GM19240 (cell line): ENCODE data around the gene NCOA1.
"Not testable (repeated sequence)": the region's sequence is repeated elsewhere in the genome, so short reads cannot be mapped to it uniquely, and the experiment has no call there.

ENCODE experiments used
- DNase-seq: peaks from one replicate; pipeline ENCODE4 v3.0.0; 2011; ENCODE audit warnings: low spot score; ENCODE audit not compliant: insufficient read length

Gene NCOA1

DNA sequence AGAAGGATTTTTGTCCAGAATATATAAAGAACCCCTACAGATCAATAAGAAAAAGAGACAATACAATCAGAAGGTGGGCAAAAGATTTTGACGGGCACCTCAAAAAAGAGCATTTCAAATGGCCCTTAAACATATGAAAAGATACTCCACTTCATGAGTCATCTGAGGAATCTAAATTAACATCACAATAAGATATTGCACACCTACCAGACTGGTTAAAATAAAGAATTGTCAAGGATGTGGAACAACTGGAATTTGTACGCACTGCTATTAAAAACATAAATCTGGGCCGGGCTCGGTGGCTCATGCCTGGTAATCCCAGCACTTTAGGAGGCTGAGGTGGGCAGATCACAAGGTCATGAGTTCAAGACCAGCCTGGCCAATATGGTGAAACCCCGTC is 17.0 kb upstream of the NCOA1 start:
- no peak for DNase-seq

DNA sequence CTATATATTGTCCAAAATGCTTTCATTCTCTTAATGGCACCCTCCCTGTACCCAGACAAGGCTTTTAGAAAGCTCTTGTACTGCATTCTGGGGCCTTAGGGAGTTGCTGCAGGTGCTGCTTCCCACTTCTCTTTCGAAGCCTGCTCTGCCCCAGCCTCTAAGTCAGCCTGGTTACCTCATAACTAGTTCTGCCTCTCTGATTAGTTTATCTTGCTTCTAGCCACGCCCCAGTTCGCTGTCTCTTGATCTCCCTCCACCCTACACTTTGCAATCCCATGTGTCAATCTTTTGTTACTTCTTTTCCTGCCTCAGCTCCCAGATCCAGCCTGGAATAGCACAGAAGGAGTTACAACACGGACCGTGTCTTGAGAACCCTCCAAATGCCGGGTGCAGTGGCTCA is 13.8 kb upstream of the NCOA1 start:
- no peak for DNase-seq

DNA sequence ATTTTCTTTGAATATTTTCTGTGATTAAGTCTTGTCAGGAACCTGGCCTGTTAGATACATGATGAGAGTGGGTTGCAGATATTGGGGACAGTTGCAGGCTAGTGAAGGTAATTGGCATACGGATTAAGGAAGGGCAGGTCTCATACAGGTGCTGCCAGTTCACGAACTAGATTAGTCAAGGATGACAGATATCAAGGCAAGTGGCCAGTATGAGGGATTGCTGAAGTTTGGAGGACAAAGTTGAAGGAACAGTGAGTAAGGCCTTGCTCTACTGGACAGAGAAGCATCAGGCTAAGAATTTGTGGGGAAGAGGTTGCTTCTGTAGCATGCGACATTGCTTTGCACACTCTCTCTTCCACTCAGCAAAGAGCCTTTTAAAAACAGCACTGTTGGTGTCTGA is 12.8 kb upstream of the NCOA1 start:
- DNase-seq = no peak

DNA sequence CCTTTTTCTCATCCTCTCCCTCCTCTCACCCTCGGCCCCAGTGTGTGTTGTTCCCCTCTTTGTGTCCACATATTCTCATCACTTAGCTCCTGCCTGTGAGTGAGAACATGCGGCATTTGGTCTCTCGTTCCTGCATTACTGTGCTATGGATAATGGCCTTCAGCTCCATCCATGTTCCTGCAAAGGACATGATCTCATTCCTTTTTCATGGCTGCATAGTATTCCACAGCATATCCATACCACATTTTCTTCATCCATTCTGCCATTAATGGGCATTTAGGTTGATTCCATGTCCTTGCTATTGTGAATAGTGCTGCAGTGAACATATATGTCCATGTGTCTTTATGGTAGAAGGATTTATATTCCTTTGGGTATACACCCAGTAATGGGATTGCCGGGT is 10.8 kb upstream of the NCOA1 start:
- DNase-seq = no peak

DNA sequence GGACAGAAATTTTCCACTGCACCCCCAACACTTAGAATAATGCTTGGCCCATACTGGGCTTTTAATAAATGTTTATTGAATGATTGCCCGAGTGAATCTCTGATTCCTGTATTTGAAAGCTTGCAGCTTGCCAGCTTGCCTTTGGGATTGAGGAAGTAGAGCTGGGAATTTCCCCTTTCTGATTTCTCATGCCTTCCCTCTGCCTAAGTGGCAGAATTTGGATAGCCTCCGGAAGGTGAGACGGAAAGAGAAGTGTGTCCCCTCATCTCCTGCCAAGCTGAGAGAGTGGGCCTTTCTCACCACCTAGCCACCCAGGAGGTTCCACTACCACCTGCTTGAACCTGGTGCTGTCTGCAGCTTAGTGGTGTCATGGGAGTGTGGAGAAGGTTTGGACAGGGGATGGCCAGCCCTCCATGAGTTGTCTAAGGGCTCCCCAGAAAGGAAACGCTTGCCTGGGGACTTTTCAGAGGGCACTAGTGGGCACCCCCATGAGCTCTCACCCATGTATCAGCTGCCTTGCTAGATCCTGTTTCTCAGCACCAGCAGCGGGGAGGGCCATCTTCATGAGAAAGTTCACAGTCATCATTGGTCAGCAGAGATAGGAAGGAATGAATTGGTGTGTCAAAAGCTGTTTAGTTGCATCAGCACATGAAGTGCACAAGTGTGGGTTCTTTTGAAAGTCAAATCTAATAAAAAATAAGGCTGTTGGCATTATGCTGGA is 8.6 kb upstream of the NCOA1 start:
- DNase-seq = no peak

DNA sequence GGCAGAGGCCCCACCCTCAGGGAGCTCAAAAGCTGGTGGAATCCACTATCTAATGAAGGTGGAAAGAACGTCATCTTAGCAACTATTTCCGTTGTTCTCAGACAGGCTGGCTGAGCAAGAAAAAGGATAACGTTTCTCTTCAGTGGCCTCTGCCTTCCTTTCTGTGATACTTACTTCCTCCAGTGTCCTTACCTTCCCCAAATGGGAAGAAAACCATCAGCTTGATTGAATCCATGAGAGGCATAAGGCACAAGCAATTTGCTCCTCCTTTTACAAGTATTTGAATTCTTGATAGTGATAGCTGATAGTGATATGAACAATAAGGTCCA is 8.1 kb upstream of the NCOA1 start:
- DNase-seq = no peak

DNA sequence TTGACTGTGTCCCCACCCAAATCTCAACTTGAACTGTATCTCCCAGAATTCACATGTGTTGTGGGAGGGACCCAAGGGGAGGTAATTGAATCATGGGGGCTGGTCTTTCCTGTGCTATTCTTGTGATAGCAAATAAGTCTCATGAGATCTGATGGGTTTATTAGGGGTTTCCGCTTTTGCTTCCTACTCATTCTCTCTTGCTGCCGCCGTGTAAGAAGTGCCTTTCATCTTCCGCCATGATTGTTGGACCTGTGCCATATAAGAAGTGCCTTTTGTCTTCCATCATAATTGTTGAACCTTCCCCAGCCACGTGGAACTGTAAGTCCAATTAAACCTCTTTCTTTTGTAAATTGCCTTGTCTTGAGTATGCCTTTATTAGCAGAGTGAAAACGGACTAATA is 6.4 kb upstream of the NCOA1 start:
- not testable (repeated sequence) for DNase-seq

DNA sequence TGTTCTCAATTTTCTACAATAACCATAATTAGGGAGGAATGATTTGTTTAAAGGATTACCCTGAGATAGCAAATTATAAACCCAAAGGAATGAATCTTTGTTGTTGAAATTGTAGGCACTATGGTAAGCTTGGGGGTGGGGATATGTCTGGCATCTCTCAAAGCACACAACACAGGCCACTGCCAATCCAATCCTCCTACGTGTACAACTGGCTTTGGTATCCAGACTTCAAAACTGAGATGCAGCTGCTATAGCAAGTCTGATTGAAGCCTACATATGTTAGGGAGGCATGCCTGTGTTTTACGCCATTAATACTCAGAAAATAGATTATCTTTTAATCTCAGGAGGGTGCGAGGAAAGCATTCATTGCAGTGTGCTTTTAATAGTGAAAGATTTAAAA is 5.9 kb upstream of the NCOA1 start:
- DNase-seq = no peak

DNA sequence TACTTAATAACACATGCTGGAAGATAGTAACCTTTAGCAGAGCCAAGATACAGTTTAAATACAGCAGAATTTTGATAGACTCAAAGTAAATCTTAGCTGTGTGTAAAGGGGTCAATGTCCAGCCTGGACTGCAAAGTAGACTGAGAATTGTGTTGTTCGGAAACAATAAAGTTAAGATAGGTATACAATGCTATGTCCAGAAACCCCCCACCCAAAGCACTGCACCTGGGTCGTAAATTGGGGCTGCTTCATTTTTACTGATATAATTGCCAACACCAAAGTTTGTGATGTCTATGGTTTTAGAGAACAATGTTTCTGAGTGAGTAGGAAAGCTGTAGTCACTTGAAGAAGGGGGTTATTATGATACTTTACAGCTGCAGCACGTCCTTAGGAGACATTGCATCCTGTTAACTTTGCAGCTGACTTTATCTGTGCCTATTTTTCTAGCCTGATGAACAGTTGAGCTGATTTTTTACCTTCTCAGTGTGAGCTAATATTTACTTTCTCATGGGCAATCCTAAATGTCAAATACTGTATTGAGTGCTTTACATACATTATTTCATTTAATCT is 4.3 kb upstream of the NCOA1 start:
- no peak for DNase-seq

DNA sequence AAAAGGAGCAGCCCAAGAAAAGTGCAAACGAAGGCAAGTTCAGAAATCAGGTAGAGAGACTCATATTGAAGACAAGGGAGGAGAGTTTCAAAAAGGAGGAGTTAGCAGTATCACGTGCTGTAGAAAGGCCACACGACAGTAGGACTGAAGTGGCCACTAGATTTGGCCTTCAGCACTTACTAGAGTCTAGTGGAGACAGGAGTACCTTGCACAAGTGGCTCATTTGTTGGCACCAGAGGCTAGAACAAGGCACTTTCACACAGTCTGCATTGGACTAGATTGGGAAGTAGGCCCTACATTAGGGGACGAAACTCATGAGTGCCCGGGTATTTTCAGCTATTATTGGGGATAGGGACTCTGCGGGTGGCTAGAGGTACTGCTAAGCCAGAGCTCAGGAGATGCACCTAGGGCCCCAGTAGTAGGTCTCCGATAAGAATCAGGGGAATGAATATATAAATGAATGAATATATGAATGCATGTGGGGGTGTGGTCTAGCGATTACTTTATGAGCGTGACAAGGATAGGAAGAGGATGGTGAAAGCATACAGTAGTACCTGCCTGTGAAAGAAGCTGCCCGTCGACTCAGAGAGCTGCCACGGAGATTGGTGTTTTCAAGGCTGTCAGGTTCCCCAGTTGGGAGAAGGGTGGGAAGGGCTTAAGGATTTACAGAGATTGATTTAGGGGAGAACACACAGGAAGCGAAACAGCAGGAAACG is 1.4 kb upstream of the NCOA1 start:
- no peak for DNase-seq

DNA sequence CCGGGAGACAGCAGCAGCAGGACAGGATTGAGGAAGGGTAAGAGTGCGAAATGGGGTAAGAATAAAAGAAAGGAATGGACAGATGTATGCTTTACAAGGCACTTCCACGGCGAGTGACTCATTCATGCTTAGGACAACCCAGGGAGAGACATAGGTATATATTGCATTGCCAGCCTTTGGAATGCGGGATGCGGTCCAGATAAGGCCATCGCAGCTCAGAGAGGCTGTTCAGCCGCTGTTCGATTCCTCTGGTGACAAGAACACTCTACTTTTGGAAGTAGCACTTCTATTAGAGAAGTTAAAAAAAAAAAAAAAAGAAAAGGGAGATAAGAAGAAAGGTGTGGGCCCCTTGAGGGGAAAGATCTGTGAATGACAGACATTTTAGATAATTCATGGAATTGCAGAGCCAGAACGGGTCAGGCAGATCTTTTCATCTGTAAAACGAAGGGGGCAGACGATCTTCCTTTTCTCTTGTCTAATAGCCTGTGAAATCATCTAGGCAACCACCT is 819 bp upstream of the NCOA1 start:
- no peak for DNase-seq

DNA sequence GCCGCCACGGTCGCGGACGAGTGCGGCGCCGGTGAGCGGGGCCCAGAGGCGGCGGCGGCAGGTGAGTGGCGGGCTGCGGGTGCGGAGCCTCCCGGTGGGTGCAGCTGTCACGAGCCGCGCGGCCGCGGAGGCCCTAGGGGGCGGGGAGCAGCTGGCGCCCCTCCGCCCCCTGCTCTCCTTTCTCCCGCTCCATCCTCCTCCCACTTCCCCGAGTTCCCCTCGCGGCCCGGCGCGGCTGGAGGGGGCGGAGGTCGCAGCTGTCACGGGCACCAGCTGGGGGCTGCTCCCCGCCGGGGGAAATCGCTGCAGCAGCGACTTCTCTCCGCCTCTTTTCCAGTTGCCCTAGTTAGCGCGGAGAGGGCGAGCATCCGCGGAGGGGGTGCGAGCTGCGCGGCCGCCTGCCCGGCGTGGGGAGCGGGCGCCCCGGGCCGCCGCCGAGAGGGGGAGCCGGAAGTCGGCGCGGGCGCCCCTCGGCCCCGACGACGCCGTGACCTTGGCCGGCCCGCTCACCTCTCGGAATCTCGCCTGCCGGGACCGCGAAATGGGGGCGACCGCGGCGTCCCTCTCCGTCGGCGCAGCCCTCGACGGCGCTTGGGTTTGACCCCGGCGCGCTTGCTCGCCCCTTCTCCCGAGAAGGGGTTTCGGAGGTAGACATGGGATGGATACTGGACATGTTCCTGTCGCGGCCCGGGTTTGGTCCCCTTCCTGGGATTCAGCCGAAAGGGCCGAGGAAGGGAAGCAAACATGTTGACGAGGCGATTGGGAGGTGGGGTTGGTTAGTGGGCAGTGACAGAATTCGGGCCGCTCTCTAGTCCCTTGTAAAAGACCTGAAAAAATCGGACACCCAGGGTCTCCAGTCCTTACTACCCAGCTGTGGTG is 727 bp downstream of the NCOA1 start:
- peak; percentile 59 for DNase-seq

DNA sequence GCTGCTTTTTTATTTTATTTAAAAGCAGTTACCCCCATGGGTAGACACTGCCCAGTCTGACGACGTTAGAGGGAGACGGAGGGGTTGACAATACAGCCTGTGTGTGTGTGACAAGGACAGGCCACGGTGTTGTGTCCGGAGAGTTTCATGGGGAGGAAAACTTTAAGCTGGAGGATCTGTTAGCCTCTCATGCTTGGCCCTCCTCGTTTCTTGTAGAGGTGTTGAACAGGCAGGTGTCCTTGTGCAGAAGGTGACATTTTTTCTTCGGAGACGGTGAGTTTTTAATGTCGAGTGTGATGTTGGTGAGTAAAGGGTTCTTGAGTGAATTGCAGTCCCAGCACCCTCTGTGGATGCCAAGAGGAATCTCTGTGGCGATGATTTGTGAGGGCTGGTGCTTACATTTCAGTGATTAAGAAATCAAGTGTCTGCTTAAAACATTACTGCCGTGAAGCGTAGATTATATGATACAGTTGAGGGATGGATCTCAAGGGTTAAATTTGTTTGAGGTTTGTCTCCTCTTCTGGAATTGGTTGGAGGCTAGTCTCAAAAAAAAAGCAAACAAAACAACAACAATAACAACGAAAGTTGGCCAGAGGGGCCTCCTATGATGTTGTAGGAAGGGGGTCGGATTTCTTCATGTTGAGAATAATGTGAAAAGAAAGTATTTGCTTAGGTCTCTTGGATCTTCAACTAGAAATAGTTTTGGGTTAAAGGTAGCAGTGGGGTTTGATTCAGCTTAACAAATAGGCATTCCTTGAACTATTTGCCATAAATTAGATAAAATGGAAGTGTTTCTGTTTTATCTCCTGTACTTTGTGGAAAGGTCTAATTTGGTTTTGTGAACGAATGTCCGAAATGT is 1.6 kb downstream of the NCOA1 start:
- DNase-seq = no peak

DNA sequence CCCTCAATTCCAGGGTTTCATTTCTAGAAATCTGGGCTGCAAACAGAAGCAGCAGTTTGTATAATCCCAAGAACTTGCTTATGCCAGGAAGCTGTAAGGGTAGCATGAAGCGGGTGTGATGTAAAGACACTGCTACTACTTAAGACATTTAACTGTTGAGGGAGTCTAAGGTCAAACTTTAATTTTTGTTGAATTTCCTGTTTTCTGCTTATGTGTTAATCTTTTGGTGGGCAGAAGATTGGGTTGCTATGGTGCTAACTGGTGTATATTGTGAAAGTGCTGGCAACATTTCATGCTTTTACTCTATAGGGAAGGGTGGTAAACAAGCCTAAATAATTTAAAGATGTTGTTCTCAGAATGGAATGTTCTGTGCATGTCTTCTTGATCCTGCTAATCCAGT is 2.7 kb downstream of the NCOA1 start:
- no peak for DNase-seq

DNA sequence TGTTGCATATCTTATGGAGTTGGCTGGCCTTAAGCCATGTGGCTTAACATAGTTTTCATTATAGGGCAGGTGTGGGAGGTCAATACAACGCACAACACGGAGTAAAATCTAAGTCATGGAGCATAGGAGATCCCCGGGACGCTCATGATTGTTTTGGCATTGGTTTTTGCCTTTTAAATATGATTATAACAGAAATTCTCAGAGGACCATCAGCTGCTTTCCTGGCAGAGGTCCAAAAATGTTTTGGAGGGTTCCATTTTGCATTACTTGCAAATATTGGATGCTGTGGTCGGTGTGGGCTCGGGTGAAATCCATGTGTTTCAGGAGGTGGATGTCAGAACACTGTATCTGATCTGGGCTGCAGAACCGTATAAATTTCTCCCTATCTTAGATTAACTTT is 3.4 kb downstream of the NCOA1 start:
- DNase-seq = no peak

DNA sequence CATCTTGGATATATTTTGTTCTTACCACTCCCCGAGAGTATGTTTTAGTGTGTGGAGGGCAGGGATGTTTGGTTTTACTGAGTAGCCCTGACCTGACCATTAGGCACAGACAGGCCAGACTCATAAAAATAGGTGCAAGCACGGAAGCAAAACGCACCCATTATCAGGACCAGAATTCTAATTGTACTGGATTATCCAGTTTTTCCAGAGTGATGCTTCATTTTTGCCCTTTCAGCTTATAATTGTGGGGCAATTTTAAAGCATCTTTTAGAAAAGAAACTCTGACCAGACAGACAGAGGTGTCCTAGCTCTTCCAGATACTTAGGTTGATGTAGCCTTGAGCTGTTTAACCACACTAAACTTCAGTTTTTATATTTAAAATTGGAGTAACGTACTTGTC is 4.4 kb downstream of the NCOA1 start:
- DNase-seq = no peak

DNA sequence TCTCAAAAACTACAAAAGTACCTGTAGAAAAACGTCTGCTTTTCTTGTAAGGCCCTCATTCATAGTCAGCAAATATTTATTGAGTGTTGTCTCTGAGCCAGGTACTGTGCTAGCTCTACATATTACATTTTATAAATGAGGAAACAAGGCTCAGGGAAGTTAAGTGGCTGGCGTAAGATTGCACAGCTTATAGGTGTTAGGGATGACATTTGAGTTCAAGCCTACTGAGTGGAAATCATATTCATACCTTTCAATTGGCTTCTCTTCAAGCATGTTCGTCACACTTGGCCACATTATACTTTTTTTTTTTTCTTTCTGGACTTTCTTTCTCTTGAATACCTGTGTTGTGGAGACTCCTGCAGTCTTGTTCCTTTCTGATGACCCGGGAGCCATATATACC is 5.9 kb downstream of the NCOA1 start:
- DNase-seq = no peak

DNA sequence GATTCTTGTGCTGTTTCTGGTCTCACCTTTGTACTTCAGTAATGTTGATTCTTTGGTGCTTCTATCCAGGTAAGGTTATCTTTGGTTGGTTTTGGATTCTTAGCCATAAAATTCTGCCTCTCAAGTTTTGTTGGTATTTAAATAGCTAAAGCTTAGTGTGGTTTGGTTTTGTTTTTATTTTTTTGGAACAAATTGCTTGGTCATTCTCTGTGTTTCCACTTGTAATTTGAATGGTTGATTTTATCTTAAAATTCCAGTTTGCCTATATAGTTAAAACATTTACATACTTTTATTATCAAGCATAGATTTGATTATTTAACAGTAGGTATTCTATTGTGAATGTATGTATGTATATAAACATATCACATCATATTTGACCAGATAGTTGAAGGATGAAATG is 6.6 kb downstream of the NCOA1 start:
- no peak for DNase-seq

DNA sequence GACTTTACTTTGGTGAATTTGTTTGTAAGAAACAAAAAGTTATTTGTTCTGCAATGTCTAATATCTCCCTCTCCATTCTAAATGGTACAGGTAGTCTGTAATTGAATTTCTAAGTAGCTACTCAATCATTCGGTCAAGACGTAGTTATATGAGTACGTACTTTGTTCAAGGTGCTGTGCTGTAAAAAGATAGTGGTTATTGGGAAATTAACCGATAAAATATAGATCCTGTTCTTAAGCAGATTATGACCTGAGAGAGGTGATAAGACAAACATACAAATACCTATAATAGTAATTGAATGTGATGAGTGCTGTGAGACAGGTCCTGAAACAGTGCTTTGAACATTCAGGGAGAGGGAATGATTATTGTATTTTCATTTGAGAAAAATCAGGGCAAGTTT is 7.1 kb downstream of the NCOA1 start:
- no peak for DNase-seq

DNA sequence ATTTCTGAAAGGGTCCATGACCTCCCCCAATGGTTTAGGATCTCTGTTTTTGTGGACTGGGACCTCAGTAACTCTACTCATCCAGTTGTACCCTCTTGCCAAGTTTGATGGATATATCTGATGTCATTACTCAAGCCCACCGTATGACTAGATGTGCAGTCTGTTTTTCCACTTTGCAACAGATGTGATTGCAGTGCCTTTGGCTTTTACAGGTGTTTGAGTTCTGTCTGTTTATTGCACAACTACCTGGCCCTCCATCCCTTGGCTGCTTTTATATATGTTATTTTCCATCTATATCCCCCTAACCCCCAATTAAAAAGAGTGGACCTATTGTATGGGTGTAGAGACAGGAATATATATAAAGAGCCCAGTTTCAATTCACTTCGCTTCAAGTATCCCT is 10.8 kb downstream of the NCOA1 start:
- no peak for DNase-seq
